Right lobe of liver (tissue), 4 donors: ENCODE results near the gene KCTD21.

Source experiments
- CTCF ChIP-seq, 4 donors: fragments of 200-600 bp in 3 of 4; fragments of 450-650 bp in 1 of 4; IDR thresholded peaks; one replicate each; pipeline versions ENCODE4 v1.5.1 to v1.8.0; 2016 to 2022; ENCODE audit warnings: antibody characterized with exemption in 4 of 4, mild to moderate bottlenecking in 2 of 4
- POLR2A ChIP-seq: fragments of 450-650 bp; IDR thresholded peaks from one replicate; pipeline ENCODE4 v1.6.1; 2017; ENCODE audit warnings: antibody characterized with exemption, mild to moderate bottlenecking
- donor health status: DM: no; HTN: no; CAD: no.
- donor health status: DM: no; HTN: no; CAD: no.
- donor health status: DM: no; HTN: yes; CAD: no.

- TF ChIP-seq CTCF (IDR thresholded peaks at IDR 0.05) (no peak), POLR2A (no peak)
Measured at GRCh38 chr11:78230161-78230877, 41.9 kb upstream of the KCTD21 start.
